ENCODE data around the gene MAGOH. TPM values are rescaled to one million over a fixed set of nuclear protein-coding genes. Genes with fewer than 3 reads are reported as not detected.

The MAGOH gene
- total RNA-seq, 2 experiments from 2014 or later = 59.1 to 65.2 TPM

GRCh38 chr1:53256511-53257453 lies 18.5 kb upstream of the MAGOH start:
- Histone ChIP-seq H3K36me3 (ENCODE audit: insufficient read depth, low read length) (peaks cover 24% of the 10 kb centered on the region), H3K4me1 (ENCODE audit: insufficient read depth, low read length) (no peaks in the 10 kb centered on the region), H3K27me3 (ENCODE audit: control insufficient read depth in 1 of 2, insufficient read depth in 2 of 2, low read length in 2 of 2) (no peaks in the 10 kb centered on the region), H3K4me3 (ENCODE audit: low read length) (no peak overlapping the region), H3K9me3 (ENCODE audit: control insufficient read depth in 1 of 2, insufficient read depth in 1 of 2, low read length in 2 of 2) (no peaks in the 10 kb centered on the region), H3K27ac (ENCODE audit: low read depth in 1 of 2, low read length in 2 of 2) (no peak overlapping the region)
- H3K36me3 Mint-ChIP-seq (ENCODE audit: low read depth) = peaks cover 8% of the 10 kb centered on the region
- H3K9me3 Mint-ChIP-seq = no peaks in the 10 kb centered on the region
- ATAC-seq (ENCODE audit: poor library complexity) = no peak
- no peak for DNase-seq
- no peak for TF ChIP-seq CTCF (IDR thresholded peaks at IDR 0.05)
- CTCF ChIA-PET = interaction anchor here (1.1 kb wide), 1 partner anchor 21 kb away, joined by 3 read pairs; no protein-coding TSS in a partner anchor
- H3K27ac Mint-ChIP-seq = no peak overlapping the region
- POLR2A ChIA-PET = no interaction called here
- no peak overlapping the region for H3K4me3 Mint-ChIP-seq
- H3K4me1 Mint-ChIP-seq (ENCODE audit: low read depth) = no peaks in the 10 kb centered on the region
- intact Hi-C loops (cut with DNase I, micrococcal nuclease) = no loop called here
- no peaks in the 10 kb centered on the region for H3K27me3 Mint-ChIP-seq

GRCh38 chr1:53255031-53255430 lies 16.7 kb upstream of the MAGOH start:
- ChIA-PET CTCF (interaction anchor here (1.1 kb wide), 1 partner anchor 23 kb away, joined by 3 read pairs; no protein-coding TSS in a partner anchor), POLR2A (no interaction called here)
- Mint-ChIP-seq H3K27me3 (no peaks in the 10 kb centered on the region), H3K9me3 (no peaks in the 10 kb centered on the region), H3K27ac (no peak overlapping the region), H3K4me1 (ENCODE audit: low read depth) (no peaks in the 10 kb centered on the region), H3K4me3 (no peak overlapping the region), H3K36me3 (ENCODE audit: low read depth) (peaks cover 13% of the 10 kb centered on the region)
- ATAC-seq (ENCODE audit: poor library complexity) = no peak
- Histone ChIP-seq H3K27me3 (ENCODE audit: control insufficient read depth in 1 of 2, insufficient read depth in 2 of 2, low read length in 2 of 2) (no peaks in the 10 kb centered on the region), H3K36me3 (ENCODE audit: insufficient read depth, low read length) (peaks cover 19% of the 10 kb centered on the region), H3K4me1 (ENCODE audit: insufficient read depth, low read length) (no peaks in the 10 kb centered on the region), H3K27ac (ENCODE audit: low read depth in 1 of 2, low read length in 2 of 2) (no peak overlapping the region), H3K4me3 (ENCODE audit: low read length) (no peak overlapping the region), H3K9me3 (ENCODE audit: control insufficient read depth in 1 of 2, insufficient read depth in 1 of 2, low read length in 2 of 2) (no peaks in the 10 kb centered on the region)
- intact Hi-C loops (cut with DNase I, micrococcal nuclease) = no loop called here
- no peak for DNase-seq
- no peak for TF ChIP-seq CTCF (IDR thresholded peaks at IDR 0.05)

GRCh38 chr1:53254011-53254640 lies 15.8 kb upstream of the MAGOH start:
- Mint-ChIP-seq H3K9me3 (no peaks in the 10 kb centered on the region), H3K27me3 (no peaks in the 10 kb centered on the region), H3K36me3 (ENCODE audit: low read depth) (peaks cover 13% of the 10 kb centered on the region), H3K4me1 (ENCODE audit: low read depth) (no peaks in the 10 kb centered on the region), H3K27ac (no peak overlapping the region), H3K4me3 (no peak overlapping the region)
- ChIA-PET POLR2A (no interaction called here), CTCF (no interaction called here)
- peaks cover 13% of the 10 kb centered on the region for H3K36me3 ChIP-seq (ENCODE audit: insufficient read depth, low read length)
- intact Hi-C loops (cut with DNase I, micrococcal nuclease) = no loop called here
- no peak for TF ChIP-seq CTCF (IDR thresholded peaks at IDR 0.05)
- H3K4me1 ChIP-seq (ENCODE audit: insufficient read depth, low read length) = no peaks in the 10 kb centered on the region
- no peak for ATAC-seq (ENCODE audit: poor library complexity)
- no peak overlapping the region for H3K4me3 ChIP-seq (ENCODE audit: low read length)
- no peak overlapping the region for H3K27ac ChIP-seq (ENCODE audit: low read depth in 1 of 2, low read length in 2 of 2)
- no peak for DNase-seq
- no peaks in the 10 kb centered on the region for H3K27me3 ChIP-seq (ENCODE audit: control insufficient read depth in 1 of 2, insufficient read depth in 2 of 2, low read length in 2 of 2)
- no peaks in the 10 kb centered on the region for H3K9me3 ChIP-seq (ENCODE audit: control insufficient read depth in 1 of 2, insufficient read depth in 1 of 2, low read length in 2 of 2)

Data from CD4-positive, alpha-beta T cell (primary cell).